HepG2 (cell line): ENCODE results near the gene ZNF865. TPM values are rescaled to one million over a fixed set of nuclear protein-coding genes. Genes with fewer than 3 reads are reported as not detected.

Source experiments
- FIP1L1 ChIP-seq: fragments of 200-400 bp; formaldehyde crosslinking; IDR thresholded peaks from 2 replicates; pipeline ENCODE4 v1.6.1; 2018; ENCODE audit warnings: low read depth, mild to moderate bottlenecking, low read length, moderate library complexity, borderline replicate concordance; ENCODE audit not compliant: insufficient read depth
- FOSL2 ChIP-seq: sonication (generic); formaldehyde crosslinking; IDR thresholded peaks from 2 replicates; pipeline ENCODE4 v1.4.0; 2020; ENCODE audit warnings: missing genetic modification reagents
- FOXP4 ChIP-seq: sonication (generic); formaldehyde crosslinking; IDR thresholded peaks from 2 replicates; pipeline ENCODE4 v1.4.0; 2020; ENCODE audit warnings: missing genetic modification reagents
- ISL2 ChIP-seq: sonication (generic); formaldehyde crosslinking; IDR thresholded peaks from 2 replicates; pipeline ENCODE4 v1.5.0; 2020; ENCODE audit warnings: missing genetic modification reagents
- KIAA2018 ChIP-seq: sonication (generic); formaldehyde crosslinking; IDR thresholded peaks from 2 replicates; pipeline ENCODE4 v1.5.0; 2020; ENCODE audit warnings: mild to moderate bottlenecking, missing genetic modification reagents, borderline replicate concordance
- KMT2A ChIP-seq: sonication (generic); formaldehyde crosslinking; IDR thresholded peaks from 2 replicates; pipeline ENCODE4 v1.4.0; 2020; ENCODE audit warnings: missing genetic modification reagents
- MTF2 ChIP-seq: sonication (generic); formaldehyde crosslinking; IDR thresholded peaks from 2 replicates; pipeline ENCODE4 v1.5.0; 2020; ENCODE audit warnings: missing genetic modification reagents, borderline replicate concordance
- NFE2 ChIP-seq: sonication (generic); formaldehyde crosslinking; IDR thresholded peaks from 2 replicates; pipeline ENCODE4 v1.4.0; 2020; ENCODE audit warnings: missing genetic modification reagents
- PHF21A ChIP-seq: sonication (generic); formaldehyde crosslinking; IDR thresholded peaks from 2 replicates; pipeline ENCODE4 v1.5.0; 2020; ENCODE audit warnings: mild to moderate bottlenecking, missing genetic modification reagents
- RCOR2 ChIP-seq: IDR thresholded peaks from 2 replicates; pipeline ENCODE4 v1.6.1; 2016; ENCODE audit warnings: missing biosample characterization, missing genetic modification reagents
- RXRB ChIP-seq: IDR thresholded peaks from 2 replicates; pipeline ENCODE4 v1.6.1; 2016; ENCODE audit warnings: borderline replicate concordance, missing genetic modification reagents, missing compliant biosample characterization
- SSRP1 ChIP-seq: IDR thresholded peaks from 2 replicates; pipeline ENCODE4 v1.6.1; 2016; ENCODE audit warnings: control low read depth
- ZNF549 ChIP-seq: sonication (generic); formaldehyde crosslinking; IDR thresholded peaks from 2 replicates; pipeline ENCODE4 v1.5.0; 2020; ENCODE audit warnings: missing genetic modification reagents
- polyA plus RNA-seq, 8 experiments: library from polyadenylated mRNA; depleted of rRNA in 3 of 8; stranded (reverse) in 7 of 8; unstranded in 1 of 8; fragments of >200 nt; fragmentation: Illumina TruSeq in 4 of 8; extraction: Trizol in 4 of 8; gene quantifications; 2 replicates each; pipeline versions ENCODE4 v1.2.1 to v1.2.3, GENCODE V29; 2011 to 2016; ENCODE audit warnings: low read depth in 4 of 8, missing spikeins in 1 of 8, mixed read lengths in 1 of 8; ENCODE audit not compliant: insufficient read depth in 1 of 8
- total RNA-seq, 5 experiments: library from RNA; depleted of rRNA; stranded (reverse); fragments of >200 nt; fragmentation: Illumina TruSeq; extraction: Trizol; gene quantifications; 2 replicates each; pipeline ENCODE4 v1.2.3, GENCODE V29; 2016; ENCODE audit warnings: low read depth in 1 of 5
- TF ChIP-seq, protein P1 (sequence below): sonication (generic); formaldehyde crosslinking; IDR thresholded peaks from 2 replicates; pipeline ENCODE4 v1.4.0; 2020; ENCODE audit warnings: low read depth, mild to moderate bottlenecking, missing genetic modification reagents

ZNF865 gene
- total and polyA plus RNA-seq, 2 of the 13 experiments (the other 11 are each of a cell fraction or from before 2014, with no cell fraction given) = 0.93 to 1.0 TPM

GRCh38 chr19:55599842-55600661, 5.4 kb upstream of the ZNF865 start, which contains the start of gene ZNF524 (continued):
- TF ChIP-seq SSRP1 (CRISPR knock-in tag) (no peak), ZNF549 (CRISPR knock-in tag) (no peak), KMT2A (CRISPR knock-in tag) (no peak), FIP1L1 (no peak), RCOR2 (CRISPR knock-in tag) (no peak), MTF2 (no peak), RXRB (CRISPR knock-in tag) (no peak), ISL2 (CRISPR knock-in tag) (no peak), FOSL2 (CRISPR knock-in tag) (no peak), PHF21A (CRISPR knock-in tag) (no peak), KIAA2018 (CRISPR knock-in tag) (no peak), NFE2 (no peak), FOXP4 (CRISPR knock-in tag) (no peak)
- TF ChIP-seq, protein P1, sequence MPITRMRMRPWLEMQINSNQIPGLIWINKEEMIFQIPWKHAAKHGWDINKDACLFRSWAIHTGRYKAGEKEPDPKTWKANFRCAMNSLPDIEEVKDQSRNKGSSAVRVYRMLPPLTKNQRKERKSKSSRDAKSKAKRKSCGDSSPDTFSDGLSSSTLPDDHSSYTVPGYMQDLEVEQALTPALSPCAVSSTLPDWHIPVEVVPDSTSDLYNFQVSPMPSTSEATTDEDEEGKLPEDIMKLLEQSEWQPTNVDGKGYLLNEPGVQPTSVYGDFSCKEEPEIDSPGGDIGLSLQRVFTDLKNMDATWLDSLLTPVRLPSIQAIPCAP (CRISPR knock-in tag) = no peak
